GM12874 (cell line): ENCODE results near the gene CCNJ.

Source experiments
- CTCF ChIP-seq: IDR thresholded peaks from 2 replicates; pipeline ENCODE4 v1.5.1; 2011; ENCODE audit warnings: low read depth, mild to moderate bottlenecking, control low read depth, low read length, moderate library complexity; ENCODE audit not compliant: insufficient read depth

Gene CCNJ

GRCh38 chr10:96089670-96090462 is 46.5 kb downstream of the CCNJ start:
- no peak for TF ChIP-seq CTCF

GRCh38 chr10:96090463-96090800 is 47.0 kb downstream of the CCNJ start:
- TF ChIP-seq CTCF: no peak

- TF ChIP-seq CTCF: no peak
Measured at GRCh38 chr10:96092999-96093767, 49.8 kb downstream of the CCNJ start.

- TF ChIP-seq CTCF: no peak
Measured at GRCh38 chr10:96093948-96094347, 50.6 kb downstream of the CCNJ start.

- TF ChIP-seq CTCF: no peak
Measured at GRCh38 chr10:96096958-96097357, 53.6 kb downstream of the CCNJ start.

- no peak for TF ChIP-seq CTCF
Measured at GRCh38 chr10:96097865-96098264, 54.5 kb downstream of the CCNJ start.

GRCh38 chr10:96107623-96108038 is 64.2 kb downstream of the CCNJ start:
- no peak for TF ChIP-seq CTCF
